ENCODE data around the gene ZNF473.

- TF ChIP-seq CTCF (conservative IDR thresholded peaks at IDR 0.05 in 1 of 2, IDR thresholded peaks at IDR 0.05 in 1 of 2; ENCODE audit: low read depth in 1 of 2, low read length in 2 of 2) (peak; percentile 44 to 56), EZH2 (IDR thresholded peaks at IDR 0.05; ENCODE audit: low read length, missing control alignments) (no peak)
These were observed 21.1 kb downstream of the ZNF473 start for GRCh38 chr19:50046649-50047503.
